OCI-LY1 (cell line): ENCODE data around the gene CCDC70.

Experiments
- H2AFZ ChIP-seq: fragments of 200-600 bp; sonication (generic), shearing (Covaris generic); 2 replicates; pipeline ENCODE4 v1.6.0; 2014; ENCODE audit warnings: antibody characterized with exemption, mild to moderate bottlenecking, low read length
- H3F3A ChIP-seq: fragments of 200-600 bp; sonication (generic), shearing (Covaris generic); 2 replicates; pipeline ENCODE4 v1.6.0; 2014; ENCODE audit warnings: mild to moderate bottlenecking, antibody characterized with exemption, low read length, moderate library complexity; ENCODE audit not compliant: insufficient read depth
- H3K27ac ChIP-seq: fragments of 200-600 bp; sonication (generic); 2 replicates; pipeline ENCODE4 v1.5.1; 2014; ENCODE audit warnings: low read length, mixed run types, mild to moderate bottlenecking, low read depth; ENCODE audit not compliant: poor library complexity, severe bottlenecking
- H3K27me3 ChIP-seq: fragments of 200-600 bp; sonication (generic); 2 replicates; pipeline ENCODE4 v1.6.0; 2014; ENCODE audit warnings: antibody characterized with exemption, mild to moderate bottlenecking, low read length, moderate library complexity; ENCODE audit not compliant: insufficient read depth
- H3K36me3 ChIP-seq: fragments of 200-600 bp; sonication (generic); 2 replicates; pipeline ENCODE4 v1.6.1; 2014; ENCODE audit warnings: mild to moderate bottlenecking, antibody characterized with exemption, low read length, moderate library complexity, mixed read lengths; ENCODE audit not compliant: insufficient read depth
- H3K4me1 ChIP-seq: fragments of 200-600 bp; sonication (generic); 2 replicates; pipeline ENCODE4 v1.5.1; 2014; ENCODE audit warnings: mild to moderate bottlenecking, low read length, moderate library complexity; ENCODE audit not compliant: insufficient read depth, severe bottlenecking
- H3K4me2 ChIP-seq: fragments of 200-600 bp; sonication (generic), shearing (Covaris generic); 2 replicates; pipeline ENCODE4 v1.6.1; 2014; ENCODE audit warnings: low read length
- H3K4me3 ChIP-seq: fragments of 200-600 bp; sonication (generic); 2 replicates; pipeline ENCODE4 v1.5.1; 2014; ENCODE audit warnings: low read length, low read depth, mild to moderate bottlenecking, mixed read lengths; ENCODE audit not compliant: poor library complexity, severe bottlenecking
- H3K79me2 ChIP-seq: fragments of 200-600 bp; shearing (Covaris generic); 2 replicates; pipeline ENCODE4 v1.6.1; 2016; ENCODE audit warnings: mixed run types, low read length, mixed read lengths; ENCODE audit not compliant: insufficient read depth
- H3K9ac ChIP-seq: fragments of 200-600 bp; sonication (generic), shearing (Covaris generic); 2 replicates; pipeline ENCODE4 v1.6.1; 2014; ENCODE audit warnings: mild to moderate bottlenecking, low read length, mixed read lengths
- H3K9me2 ChIP-seq: fragments of 200-600 bp; sonication (generic), shearing (Covaris generic); 2 replicates; pipeline ENCODE4 v1.6.1; 2014; ENCODE audit warnings: low read depth, mild to moderate bottlenecking, low read length, mixed read lengths
- H3K9me3 ChIP-seq: fragments of 200-600 bp; shearing (Covaris generic); 2 replicates; pipeline ENCODE4 v1.6.1; 2014; ENCODE audit warnings: low read length, mixed read lengths
- H4K20me1 ChIP-seq: fragments of 200-600 bp; sonication (generic), shearing (Covaris generic); 2 replicates; pipeline ENCODE4 v1.6.0; 2016; ENCODE audit warnings: mild to moderate bottlenecking, low read length; ENCODE audit not compliant: insufficient read depth
- EZH2 ChIP-seq: fragments of 200-600 bp; sonication (generic), shearing (Covaris generic); IDR thresholded peaks from 2 replicates; pipeline ENCODE4 v1.8.0; 2017; ENCODE audit warnings: borderline replicate concordance, mixed run types, mild to moderate bottlenecking, antibody characterized with exemption, low read length, moderate library complexity, mixed read lengths
- TF ChIP-seq, protein P1 (sequence below): fragments of 200-600 bp; sonication (generic), shearing (Covaris generic); IDR thresholded peaks from 2 replicates; pipeline ENCODE4 v1.5.1; 2017; ENCODE audit warnings: mild to moderate bottlenecking, antibody characterized with exemption, low read length, moderate library complexity, mixed read lengths

CCDC70 gene

DNA sequence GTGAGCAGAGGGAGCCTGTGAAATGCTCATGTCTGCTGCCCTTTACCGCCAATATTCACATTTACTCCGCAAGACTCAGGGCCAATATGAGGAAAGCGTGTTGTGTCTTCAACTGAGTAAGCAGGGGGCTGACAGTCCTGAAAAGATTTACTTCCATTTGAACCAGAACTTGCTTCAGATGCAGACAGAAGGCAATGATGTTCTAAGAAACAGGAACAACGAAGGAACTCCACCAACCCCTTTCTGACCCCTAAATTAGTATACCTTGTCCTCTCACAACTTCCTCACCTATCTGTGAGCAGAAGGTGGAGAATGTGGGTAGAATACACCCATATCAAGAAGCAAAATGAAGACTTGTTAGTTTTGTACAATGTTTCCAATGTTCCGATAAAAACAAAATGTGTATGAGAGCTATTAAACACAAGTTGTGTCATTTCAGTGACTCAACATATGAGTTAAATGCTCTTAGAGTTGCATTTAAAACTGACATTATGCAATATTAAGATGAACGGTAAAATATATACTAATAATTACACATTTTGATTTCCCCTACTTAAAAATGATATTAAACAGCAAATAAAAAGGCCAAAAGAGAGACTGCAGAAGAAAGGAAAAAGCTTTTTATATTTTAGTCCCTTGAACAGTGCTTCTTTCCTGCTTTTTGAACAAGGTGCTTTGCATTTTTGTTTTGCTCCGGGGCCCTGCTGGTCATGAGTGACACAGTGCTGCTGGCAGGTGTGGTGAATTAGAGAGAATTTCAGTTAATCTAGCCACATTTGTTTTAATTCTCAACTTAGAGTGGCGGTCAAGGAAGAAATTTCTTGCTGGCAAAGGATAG is 32.8 kb upstream of the CCDC70 start:
- H3K4me2 ChIP-seq: peak overlapping the region; percentile 56
- TF ChIP-seq, protein P1, sequence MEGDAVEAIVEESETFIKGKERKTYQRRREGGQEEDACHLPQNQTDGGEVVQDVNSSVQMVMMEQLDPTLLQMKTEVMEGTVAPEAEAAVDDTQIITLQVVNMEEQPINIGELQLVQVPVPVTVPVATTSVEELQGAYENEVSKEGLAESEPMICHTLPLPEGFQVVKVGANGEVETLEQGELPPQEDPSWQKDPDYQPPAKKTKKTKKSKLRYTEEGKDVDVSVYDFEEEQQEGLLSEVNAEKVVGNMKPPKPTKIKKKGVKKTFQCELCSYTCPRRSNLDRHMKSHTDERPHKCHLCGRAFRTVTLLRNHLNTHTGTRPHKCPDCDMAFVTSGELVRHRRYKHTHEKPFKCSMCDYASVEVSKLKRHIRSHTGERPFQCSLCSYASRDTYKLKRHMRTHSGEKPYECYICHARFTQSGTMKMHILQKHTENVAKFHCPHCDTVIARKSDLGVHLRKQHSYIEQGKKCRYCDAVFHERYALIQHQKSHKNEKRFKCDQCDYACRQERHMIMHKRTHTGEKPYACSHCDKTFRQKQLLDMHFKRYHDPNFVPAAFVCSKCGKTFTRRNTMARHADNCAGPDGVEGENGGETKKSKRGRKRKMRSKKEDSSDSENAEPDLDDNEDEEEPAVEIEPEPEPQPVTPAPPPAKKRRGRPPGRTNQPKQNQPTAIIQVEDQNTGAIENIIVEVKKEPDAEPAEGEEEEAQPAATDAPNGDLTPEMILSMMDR: no peak
- TF ChIP-seq EZH2: no peak
- H2AFZ ChIP-seq: no peak overlapping the region

DNA sequence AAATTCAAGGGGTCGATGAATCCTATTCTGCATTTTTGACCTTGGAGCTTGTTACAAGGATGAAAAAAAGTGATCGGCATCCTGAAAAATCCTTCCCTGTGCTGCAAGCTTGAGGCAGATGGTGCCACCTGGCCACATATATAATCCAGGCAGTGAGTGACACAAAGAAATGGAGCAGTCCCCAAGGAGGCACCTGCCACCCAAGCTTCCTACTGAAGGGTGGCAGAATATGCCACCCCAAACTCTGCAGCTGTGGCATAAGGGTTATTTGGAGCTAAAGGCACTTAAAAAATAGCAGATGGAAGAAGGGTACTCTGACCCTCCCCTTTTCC is 32.2 kb upstream of the CCDC70 start:
- Histone ChIP-seq H2AFZ (no peak overlapping the region), H3K27me3 (no peaks in the 10 kb centered on the region), H3K9me3 (no peaks in the 10 kb centered on the region), H3K36me3 (no peaks in the 10 kb centered on the region), H3F3A (no peaks in the 10 kb centered on the region), H4K20me1 (no peaks in the 10 kb centered on the region), H3K9ac (peak overlapping the region; percentile 42), H3K27ac (peak overlapping the region; percentile 97), H3K79me2 (no peaks in the 10 kb centered on the region), H3K4me2 (peak overlapping the region; percentile 56), H3K4me1 (peaks cover 88% of the 10 kb centered on the region), H3K4me3 (peak overlapping the region; percentile 16), H3K9me2 (no peaks in the 10 kb centered on the region)
- TF ChIP-seq, protein P1: no peak
- TF ChIP-seq EZH2: no peak

More for the DNA sequence above, 32.8 kb upstream of the CCDC70 start:
- H3K9me2 ChIP-seq: no peaks in the 10 kb centered on the region
- H3F3A ChIP-seq: no peaks in the 10 kb centered on the region
- no peaks in the 10 kb centered on the region for H3K79me2 ChIP-seq
- peak overlapping the region; percentile 16 for H3K4me3 ChIP-seq
- no peaks in the 10 kb centered on the region for H3K36me3 ChIP-seq
- H4K20me1 ChIP-seq: no peaks in the 10 kb centered on the region
- peaks cover 94% of the 10 kb centered on the region for H3K4me1 ChIP-seq
- no peaks in the 10 kb centered on the region for H3K27me3 ChIP-seq
- peak overlapping the region; percentile 42; the same call in 1 of the 2 replicates for H3K9ac ChIP-seq
- no peaks in the 10 kb centered on the region for H3K9me3 ChIP-seq
- peak overlapping the region; percentile 97 for H3K27ac ChIP-seq

DNA sequence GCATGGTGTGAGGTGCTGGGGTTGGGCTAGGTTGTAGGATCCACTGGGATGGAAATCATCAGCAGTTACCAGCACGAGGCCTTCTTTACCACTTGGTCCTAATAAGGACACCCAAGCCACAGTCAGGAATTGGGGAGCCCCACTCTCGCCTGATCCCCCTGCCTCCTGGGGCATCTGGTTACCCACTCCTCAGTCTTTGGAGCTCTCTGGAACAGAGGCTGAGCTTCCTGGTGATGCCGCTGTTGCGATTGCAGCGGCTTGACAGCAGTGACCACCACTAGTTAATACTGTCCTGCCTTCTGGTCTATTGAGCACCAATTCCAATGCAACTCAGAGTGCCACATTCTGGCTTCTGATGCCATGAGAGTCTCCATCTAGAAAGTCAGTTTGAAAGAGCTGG is 30.2 kb upstream of the CCDC70 start:
- Histone ChIP-seq H3K79me2 (no peaks in the 10 kb centered on the region), H3K4me3 (no peak overlapping the region), H3K9me2 (no peaks in the 10 kb centered on the region), H3K9me3 (no peaks in the 10 kb centered on the region), H3K27me3 (no peaks in the 10 kb centered on the region), H3K4me1 (peaks cover 68% of the 10 kb centered on the region), H3K36me3 (no peaks in the 10 kb centered on the region), H3F3A (no peaks in the 10 kb centered on the region), H3K27ac (peak overlapping the region; percentile 97), H2AFZ (no peak overlapping the region), H4K20me1 (no peaks in the 10 kb centered on the region), H3K4me2 (peak overlapping the region; percentile 56; the same call in 1 of the 2 replicates), H3K9ac (peak overlapping the region; percentile 29; the same call in 1 of the 2 replicates)
- TF ChIP-seq EZH2: no peak
- TF ChIP-seq, protein P1: no peak
